Pancreas (tissue), 10 donors: ENCODE data around the gene EPHA6. TPM values are rescaled to one million over a fixed set of nuclear protein-coding genes. Genes with fewer than 3 reads are reported as not detected.

ENCODE experiments used
- ATAC-seq, 4 donors: fragments of 200-7000 bp; cut with Tn5 transposase; one replicate each; pipeline versions ENCODE4 v1.8.0 to v1.9.1; 2020; ENCODE audit warnings: mild to moderate bottlenecking in 4 of 4, moderate library complexity in 4 of 4
- DNase-seq, 6 donors: peaks; one replicate each; pipeline ENCODE4 v3.0.0-alpha.2; 2020
- FAIRE-seq: peaks from 2 replicates; lab custom pipeline; 2012; peaks lifted over from hg19 to GRCh38; lab: Jason Lieb, UNC
- H3K27ac ChIP-seq, 4 donors: fragments of 200-600 bp; sonication (generic); 1 replicate in 3 of 4; 2 replicates in 1 of 4; pipeline versions ENCODE4 v1.5.0 to v1.8.0; 2020
- H3K27me3 ChIP-seq, 4 donors: fragments of 200-600 bp; one replicate each; pipeline ENCODE4 v1.8.0; 2021
- H3K36me3 ChIP-seq, 3 donors: fragments of 200-600 bp; sonication (generic) in 1 of 3; one replicate each; pipeline versions ENCODE4 v1.5.0 to v1.8.0; 2020 to 2021
- H3K4me1 ChIP-seq, 3 donors: fragments of 200-600 bp; one replicate each; pipeline ENCODE4 v1.8.0; 2021
- H3K4me3 ChIP-seq, 4 donors: fragments of 200-600 bp; sonication (generic) in 2 of 4; one replicate each; pipeline versions ENCODE4 v1.5.0 to v1.8.0; 2020 to 2021
- H3K9me3 ChIP-seq, 4 donors: fragments of 200-600 bp; one replicate each; pipeline ENCODE4 v1.8.0; 2021
- CTCF ChIP-seq, 4 donors: fragments of 200-600 bp; sonication (generic) in 3 of 4; IDR thresholded peaks; one replicate each; pipeline versions ENCODE4 v1.5.0 to v1.8.0; 2021; ENCODE audit warnings: antibody characterized with exemption in 4 of 4
- WGBS, 2 donors: extraction: QIAGEN DNeasy Blood & Tissue Kit; methylation state at CpG; one replicate each; pipeline ENCODE4 v1.1.7; 2013; 5-methylcytosine and 5-hydroxymethylcytosine counted together
- intact Hi-C, 3 donors: fragments of 100-400 bp; cut with DNase I; formaldehyde crosslinking; loops; one replicate each; pipeline versions ENCODE4 v1.11.1 to v1.14.2; 2022
- polyA plus RNA-seq, 2 donors: library from polyadenylated mRNA; stranded (reverse); fragments of 200-250 nt; gene quantifications; one replicate each; pipeline ENCODE4 v1.2.3, GENCODE V29; 2013
- total RNA-seq, 6 donors: library from RNA; stranded (reverse); fragmentation: NEBNext Ultra II Directional in 4 of 6; extraction: Animal tissue kit (Norgen Biotek cat#: 25700) in 4 of 6; gene quantifications; one replicate each; pipeline versions ENCODE4 v1.2.1 to v1.2.4, GENCODE V29; 2021 to 2023
- donor health status: healthy with polysubstance abuse.
- donor health status: DM: no; HTN: no; CAD: no; lungs with moderate emphysema.
- donor health status: DM: no; HTN: no; CAD: no.
- donor health status: control.
- donor health status: control.
- donor health status: Bipolar disorder and iron deficiency.
- donor health status: DM: yes; HTN: yes; CAD: no.
- donor health status: DM: no; HTN: no; CAD: no.
- donor health status: DM: no; HTN: no; CAD: no.
- donor health status: DM: yes; HTN: yes; CAD: no.

EPHA6 gene
- total and polyA plus RNA-seq, 8 donors, result 0.15 to 1.1 (median 0.57) TPM

- Histone ChIP-seq H3K4me3 (no peak overlapping the region), H3K36me3 (no peaks in the 10 kb centered on the region), H3K4me1 (no peaks in the 10 kb centered on the region), H3K9me3 (no peaks in the 10 kb centered on the region), H3K27me3 (no peaks in the 10 kb centered on the region), H3K27ac (no peak overlapping the region)
- WGBS, 2 donors, result 28 to 34% methylated on average over 1 of the region's 1 CpG
- intact Hi-C loops, result no loop called here
- DNase-seq (no peak), FAIRE-seq (no peak), ATAC-seq (no peak)
- TF ChIP-seq CTCF (IDR thresholded peaks at IDR 0.05), result no peak
Observed at GRCh38 chr3:97636465-97636864, 822.1 kb downstream of the EPHA6 start.

GRCh38 chr3:97646932-97647331, 832.5 kb downstream of the EPHA6 start:
- H3K27ac ChIP-seq, result no peak overlapping the region
- no peak for DNase-seq
- ATAC-seq, result no peak
- no peaks in the 10 kb centered on the region for H3K36me3 ChIP-seq
- no peak for FAIRE-seq
- H3K9me3 ChIP-seq, result no peaks in the 10 kb centered on the region
- 78 to 100% methylated on average over 1 of the region's 1 CpG for WGBS, 2 donors
- no peak for TF ChIP-seq CTCF (IDR thresholded peaks at IDR 0.05)
- H3K4me3 ChIP-seq, result no peak overlapping the region
- H3K27me3 ChIP-seq, result no peaks in the 10 kb centered on the region
- no peaks in the 10 kb centered on the region for H3K4me1 ChIP-seq
- intact Hi-C loops, result no loop called here

- Histone ChIP-seq H3K4me3 (no peak overlapping the region), H3K27me3 (no peaks in the 10 kb centered on the region), H3K27ac (no peak overlapping the region), H3K36me3 (no peaks in the 10 kb centered on the region), H3K9me3 (no peaks in the 10 kb centered on the region), H3K4me1 (no peaks in the 10 kb centered on the region)
- TF ChIP-seq CTCF (IDR thresholded peaks at IDR 0.05), result no peak
- 78 to 84% methylated on average over 1 of the region's 1 CpG for WGBS, 2 donors
- ATAC-seq (no peak), DNase-seq (no peak), FAIRE-seq (no peak)
- intact Hi-C loops, result no loop called here
Observed at GRCh38 chr3:97647441-97647982, 833.1 kb downstream of the EPHA6 start.

- DNase-seq, result no peak
Observed at GRCh38 chr3:97655971-97656370, 841.6 kb downstream of the EPHA6 start.

More at GRCh38 chr3:97655971-97656370, 841.6 kb downstream of the EPHA6 start:
- no peaks in the 10 kb centered on the region for H3K9me3 ChIP-seq
- H3K36me3 ChIP-seq, result no peaks in the 10 kb centered on the region
- H3K27me3 ChIP-seq, result no peaks in the 10 kb centered on the region
- no peaks in the 10 kb centered on the region for H3K4me1 ChIP-seq
- no peak overlapping the region for H3K27ac ChIP-seq
- TF ChIP-seq CTCF (IDR thresholded peaks at IDR 0.05), result no peak
- H3K4me3 ChIP-seq, result no peak overlapping the region
- 29 to 55% methylated on average over 1 of the region's 1 CpG for WGBS, 2 donors
- ATAC-seq, result no peak
- intact Hi-C loops, result no loop called here
- no peak for FAIRE-seq
